Measurements from ENCODE around the gene MAEA. TPM values are rescaled to one million over a fixed set of nuclear protein-coding genes. Genes with fewer than 3 reads are reported as not detected.
A peak's percentile ranks its signal among the peaks of the same experiment; 100 is the strongest.
"Not testable (repeated sequence)": the region's sequence is repeated elsewhere in the genome, so short reads cannot be mapped to it uniquely, and the experiment has no call there.

The MAEA gene
- polyA plus RNA-seq, 1 donor: 40.3 TPM

- DNase-seq: not testable (repeated sequence)
Measured at GRCh38 chr4:1335193-1335883, 45.6 kb downstream of the MAEA start.

GRCh38 chr4:1336088-1336491 lies 46.4 kb downstream of the MAEA start:
- DNase-seq: no peak

- no peak for DNase-seq
Measured at GRCh38 chr4:1337376-1337831, 47.7 kb downstream of the MAEA start.

DNA sequence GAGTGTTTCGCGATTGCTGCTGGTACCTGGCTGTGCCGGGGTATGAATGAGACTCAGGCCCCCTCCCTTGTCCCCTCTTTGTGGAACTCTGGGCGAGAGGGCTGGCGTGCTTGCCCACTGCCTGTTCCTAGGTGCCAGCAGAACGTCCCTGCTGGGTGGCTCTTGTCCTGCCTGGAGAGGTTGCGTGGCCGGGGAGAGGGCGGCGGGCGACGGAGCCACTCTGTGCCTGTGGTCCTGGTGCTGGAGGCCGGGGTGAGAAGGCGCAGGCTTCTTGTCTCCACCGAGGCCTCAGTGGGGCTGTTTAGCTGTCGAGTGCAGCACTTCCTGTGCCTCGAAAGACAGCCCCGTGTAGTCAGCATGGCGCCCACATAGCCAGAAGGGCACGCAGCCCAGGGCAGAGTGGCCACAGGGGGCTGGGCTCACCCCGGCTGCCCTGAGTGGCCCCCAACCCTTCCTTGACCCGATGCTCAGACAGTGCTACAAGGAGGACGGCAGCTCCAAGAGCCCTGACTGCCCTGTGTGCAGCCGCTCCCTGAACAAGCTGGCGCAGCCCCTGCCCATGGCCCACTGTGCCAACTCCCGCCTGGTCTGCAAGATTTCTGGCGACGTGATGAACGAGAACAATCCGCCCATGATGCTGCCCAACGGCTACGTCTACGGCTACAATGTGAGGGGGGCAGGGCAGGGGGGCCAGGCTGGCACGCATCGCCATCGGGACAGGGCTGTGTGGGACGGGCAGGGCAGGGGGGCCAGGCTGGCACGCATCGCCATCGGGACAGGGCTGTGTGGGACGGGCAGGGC lies 48.5 kb downstream of the MAEA start:
- DNase-seq: no peak

DNA sequence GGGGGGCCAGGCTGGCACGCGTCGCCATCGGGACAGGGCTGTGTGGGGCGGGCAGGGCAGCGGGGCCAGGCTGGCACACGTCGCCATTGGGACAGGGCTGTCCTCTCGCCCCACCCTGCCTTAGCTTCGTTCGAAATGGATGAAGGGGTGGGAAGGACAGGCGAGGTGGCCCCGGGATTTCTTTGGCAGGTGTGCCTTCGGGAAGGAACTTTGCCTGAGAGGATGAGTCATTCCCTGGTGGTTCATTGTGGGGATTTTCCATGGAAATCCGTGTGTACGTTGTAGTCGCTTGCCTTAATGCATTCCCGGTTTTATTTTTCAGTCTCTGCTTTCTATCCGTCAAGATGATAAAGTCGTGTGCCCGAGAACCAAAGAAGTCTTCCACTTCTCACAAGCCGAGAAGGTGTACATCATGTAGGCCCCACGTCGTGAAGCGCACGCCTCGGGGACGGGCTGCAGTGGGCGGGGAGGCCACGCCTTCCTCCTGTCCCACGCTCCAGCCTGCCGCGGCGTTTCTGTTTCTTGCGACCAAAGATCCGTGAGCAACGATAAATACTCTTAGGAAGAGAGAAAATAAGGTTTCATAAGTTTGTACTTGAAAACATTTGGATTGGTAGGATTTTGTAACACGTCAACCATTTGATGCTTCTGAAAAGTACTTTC lies 49.2 kb downstream of the MAEA start:
- no peak for DNase-seq

DNA sequence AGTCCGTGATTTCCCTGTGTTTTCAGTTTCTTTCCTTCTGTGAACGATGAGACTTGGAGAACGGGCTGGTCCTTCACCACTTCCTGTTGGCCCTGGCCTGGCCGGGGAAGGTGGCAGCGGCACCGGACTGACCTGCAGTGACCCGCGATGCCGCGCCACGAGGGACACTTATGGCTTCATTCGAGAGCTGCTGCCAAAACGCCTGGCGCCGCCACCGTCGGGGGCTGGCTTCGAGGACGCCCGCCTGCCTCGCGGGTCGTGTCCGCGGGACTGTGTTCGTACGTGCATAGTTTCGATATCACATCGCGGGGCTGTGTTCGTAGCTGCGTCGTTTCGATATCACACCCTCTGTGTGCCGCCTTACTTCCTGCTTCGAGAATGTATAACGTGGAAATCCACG lies 49.8 kb downstream of the MAEA start:
- no peak for DNase-seq

GRCh38 chr4:1340181-1340747 lies 50.6 kb downstream of the MAEA start:
- DNase-seq: no peak

DNA sequence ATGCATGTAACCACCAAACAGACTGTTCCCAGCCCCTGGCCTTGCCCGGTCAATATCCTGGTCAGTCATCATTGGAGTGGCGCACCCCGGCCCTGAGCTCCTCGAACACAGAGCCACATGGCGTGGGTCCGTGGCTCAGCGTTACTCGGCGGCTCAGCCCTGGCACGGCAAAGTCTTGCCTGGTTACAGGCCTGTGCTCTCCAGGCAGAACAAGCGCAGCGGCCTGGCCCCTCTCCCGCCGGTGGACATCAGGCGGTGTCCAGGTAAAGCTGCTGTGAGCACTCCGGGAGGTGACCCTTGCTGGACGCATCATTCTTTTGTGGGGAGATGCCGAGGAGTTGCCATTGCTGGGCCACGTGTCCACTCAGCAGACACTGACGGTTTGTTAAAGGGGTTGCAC lies 51.2 kb downstream of the MAEA start:
- DNase-seq: no peak

GRCh38 chr4:1342003-1342402 lies 52.3 kb downstream of the MAEA start:
- DNase-seq: no peak

- DNase-seq: no peak
Measured at GRCh38 chr4:1344696-1345095, 55.0 kb downstream of the MAEA start.

DNA sequence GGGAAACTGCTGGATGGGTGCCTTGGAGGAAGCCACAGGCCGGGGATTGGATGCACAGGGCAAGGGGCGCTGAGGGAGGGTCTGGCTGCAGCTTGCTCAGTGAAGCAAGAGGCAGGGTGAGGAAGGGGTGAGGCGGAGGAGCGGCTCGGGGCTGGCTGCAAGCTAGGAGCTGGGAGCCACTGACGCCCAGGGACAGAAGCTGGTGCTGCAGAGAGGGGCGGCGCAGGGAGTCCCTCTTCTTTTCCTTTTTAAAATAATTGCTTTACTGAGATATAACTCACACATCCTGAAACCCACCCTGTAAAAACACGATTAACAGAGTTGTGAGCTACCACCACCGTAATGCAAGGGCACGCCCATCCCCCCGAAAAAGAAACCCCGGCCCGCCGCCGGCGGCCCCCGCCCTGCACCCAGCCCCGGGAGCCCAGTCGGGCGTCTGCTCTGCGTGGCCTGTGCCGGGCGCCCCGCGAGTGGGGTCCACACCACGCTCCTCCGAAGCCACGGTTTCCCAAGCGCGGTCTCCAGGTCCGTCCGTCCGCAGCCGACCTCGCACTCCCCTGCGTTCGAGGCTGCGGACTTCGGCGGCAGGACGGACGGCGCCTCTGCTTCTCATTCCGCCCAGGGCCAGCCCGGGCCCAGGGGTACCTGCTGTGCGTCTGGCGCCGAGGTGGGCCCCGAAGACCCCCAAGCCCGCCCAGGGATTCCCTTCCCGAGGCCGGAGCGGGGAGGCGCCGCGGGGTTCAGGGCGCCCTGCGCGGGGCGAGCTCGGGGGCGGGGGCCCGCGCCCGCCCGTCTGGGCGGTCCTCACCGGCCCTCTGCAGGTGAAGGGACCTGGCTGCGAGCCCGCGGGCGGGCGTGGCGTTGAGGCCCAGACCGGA lies 56.5 kb downstream of the MAEA start:
- peak; percentile 58 for DNase-seq

- peak; percentile 99 for DNase-seq
Measured at GRCh38 chr4:1346781-1347409, 57.2 kb downstream of the MAEA start, which contains the start of gene UVSSA. Gene UVSSA (plus strand): TSS chr4:1347208. CDS start chr4:1348092, 884 bp downstream.

GRCh38 chr4:1347410-1347864 lies 57.7 kb downstream of the MAEA start:
- peak; percentile 87 for DNase-seq

GRCh38 chr4:1348014-1348513 lies 58.4 kb downstream of the MAEA start:
- DNase-seq: no peak

- DNase-seq: no peak
Measured at GRCh38 chr4:1348746-1349145, 59.1 kb downstream of the MAEA start.

DNA sequence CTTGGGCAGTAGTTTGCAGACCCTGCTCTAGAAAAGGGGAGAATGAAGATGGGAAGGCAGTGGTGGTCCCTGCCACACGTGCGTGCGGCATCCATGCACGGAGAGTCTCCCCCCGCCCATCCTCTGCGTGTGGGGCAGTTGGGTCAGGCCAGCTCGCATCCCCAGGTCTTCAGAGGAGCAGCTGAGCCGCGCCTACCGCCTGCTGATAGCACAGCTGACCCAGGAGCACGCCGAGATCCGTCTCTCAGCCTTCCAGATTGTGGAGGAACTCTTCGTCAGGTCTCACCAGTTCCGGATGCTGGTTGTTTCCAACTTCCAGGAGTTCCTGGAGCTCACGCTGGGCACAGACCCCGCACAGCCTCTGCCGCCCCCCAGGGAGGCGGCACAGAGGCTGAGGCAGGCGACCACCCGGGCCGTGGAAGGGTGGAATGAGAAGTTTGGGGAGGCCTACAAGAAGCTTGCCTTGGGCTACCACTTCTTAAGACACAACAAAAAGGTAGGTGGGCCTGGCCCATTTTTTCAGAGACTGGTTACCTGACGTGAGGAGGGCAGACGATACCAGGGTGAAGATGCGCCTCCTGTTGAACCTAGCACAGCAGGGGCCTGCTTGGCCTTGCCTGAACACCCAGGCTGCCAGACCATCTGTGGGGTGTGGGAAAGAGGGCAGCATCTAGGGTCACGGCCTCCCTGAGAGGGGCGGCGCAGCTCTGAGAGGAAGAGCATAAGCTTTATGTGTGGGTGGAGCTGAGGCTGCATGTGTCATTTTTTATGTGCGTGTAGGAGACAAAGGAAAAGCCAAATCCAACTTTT lies 59.9 kb downstream of the MAEA start:
- DNase-seq: no peak

DNA sequence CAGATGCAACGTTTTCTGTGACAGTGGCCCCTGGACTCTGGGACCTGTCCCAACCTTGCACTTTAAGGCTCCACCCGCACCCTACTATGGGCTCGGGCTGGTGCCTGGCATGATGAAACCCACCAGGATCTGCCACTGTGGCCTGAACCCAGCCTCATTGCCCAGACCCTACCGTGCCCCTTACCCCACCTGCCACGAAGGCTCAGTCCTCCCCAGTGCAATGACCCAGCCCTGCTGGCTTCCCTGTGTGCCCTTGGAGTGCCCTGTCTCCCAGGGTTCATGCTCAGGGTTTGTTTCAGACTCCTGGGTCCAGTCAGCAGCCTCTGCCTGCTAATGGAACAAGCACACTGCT lies 60.5 kb downstream of the MAEA start:
- no peak for DNase-seq

DNA sequence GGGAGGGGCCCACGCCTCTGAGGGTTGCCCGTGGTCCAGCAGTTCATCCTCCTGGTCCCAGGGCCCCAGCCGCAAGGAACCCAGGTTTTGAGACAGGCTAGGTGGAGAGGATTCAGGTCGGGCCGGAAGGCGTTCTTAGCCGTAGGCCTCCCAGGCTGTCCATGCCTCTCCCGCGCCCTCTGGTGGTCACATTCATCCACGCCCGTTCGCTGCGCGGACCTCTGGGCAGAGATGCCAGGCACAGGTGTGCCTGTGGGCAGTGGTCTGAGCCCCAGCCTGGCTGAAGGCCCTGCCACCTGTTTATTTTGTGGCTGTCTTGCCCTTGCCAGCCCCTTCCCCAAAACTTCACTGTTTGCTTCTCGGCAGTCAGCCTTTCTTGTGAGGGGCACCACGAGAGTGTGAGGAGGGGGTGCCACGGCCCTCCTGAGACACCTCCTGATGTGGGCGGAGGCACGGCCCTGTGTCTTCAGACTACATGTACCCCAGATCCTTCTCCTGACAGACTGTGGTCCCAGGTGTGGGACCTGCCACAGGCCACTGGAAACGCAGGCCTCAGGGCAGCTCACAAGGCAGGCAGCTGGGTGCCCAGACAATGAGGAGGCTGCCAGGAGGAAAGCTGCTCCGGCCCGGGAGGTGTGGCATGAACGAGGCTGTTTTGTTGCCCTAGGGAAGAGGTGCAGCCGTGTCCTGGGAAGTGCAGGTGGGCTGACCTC lies 62.3 kb downstream of the MAEA start:
- peak; percentile 72 for DNase-seq

GRCh38 chr4:1352567-1352900 lies 62.8 kb downstream of the MAEA start:
- DNase-seq: no peak
